Mesenteric fat pad (tissue), 1 donor: Measurements from ENCODE around the gene DNA2. TPM values are rescaled to one million over a fixed set of nuclear protein-coding genes. Genes with fewer than 3 reads are reported as not detected.
A peak's percentile ranks its signal among the peaks of the same experiment; 100 is the strongest.

Experiments
- DNase-seq: peaks from one replicate; pipeline ENCODE4 v3.0.0-alpha.2; 2020; ENCODE audit warnings: low spot score
- total RNA-seq: library from RNA; stranded (reverse); fragmentation: NEBNext Ultra II Directional; extraction: Animal tissue kit (Norgen Biotek cat#: 25700); gene quantifications from one replicate; pipeline ENCODE4 v1.2.1, GENCODE V29; 2021
- donor health status: DM: yes; HTN: yes; CAD: no.

Gene DNA2
- total RNA-seq, 1 donor from 2014 or later: 3.8 TPM

GRCh38 chr10:68446179-68446578 is 25.6 kb downstream of the DNA2 start:
- DNase-seq: no peak

- DNase-seq: no peak
These were observed 28.8 kb downstream of the DNA2 start for GRCh38 chr10:68442971-68443370.

- no peak for DNase-seq
These were observed 30.9 kb downstream of the DNA2 start for GRCh38 chr10:68440898-68441297.

GRCh38 chr10:68435803-68436202 is 36.0 kb downstream of the DNA2 start:
- no peak for DNase-seq

- DNase-seq: no peak
These were observed 37.1 kb downstream of the DNA2 start for GRCh38 chr10:68434657-68435056.

GRCh38 chr10:68428396-68429104 is 43.2 kb downstream of the DNA2 start:
- no peak for DNase-seq

- DNase-seq: peak; percentile 76
These were observed 47.2 kb downstream of the DNA2 start for GRCh38 chr10:68424454-68425014.

- DNase-seq: peak; percentile 45
These were observed 48.3 kb downstream of the DNA2 start for GRCh38 chr10:68423522-68423921.

GRCh38 chr10:68419376-68419775 is 52.4 kb downstream of the DNA2 start:
- DNase-seq: no peak

GRCh38 chr10:68408898-68409518 is 62.8 kb downstream of the DNA2 start:
- DNase-seq: no peak

- peak; percentile 93 for DNase-seq
These were observed 64.8 kb downstream of the DNA2 start, which contains the start of gene RUFY2 for GRCh38 chr10:68406815-68407548. Gene RUFY2 (minus strand): TSS chr10:68407277. CDS start chr10:68407189, 88 bp downstream.

- DNase-seq: no peak
These were observed 65.5 kb downstream of the DNA2 start for GRCh38 chr10:68406111-68406814.

GRCh38 chr10:68403701-68404100 is 68.1 kb downstream of the DNA2 start:
- no peak for DNase-seq

- DNase-seq: no peak
These were observed 69.5 kb downstream of the DNA2 start for GRCh38 chr10:68402276-68402675.

GRCh38 chr10:68397005-68397404 is 74.8 kb downstream of the DNA2 start:
- DNase-seq: no peak

- DNase-seq: no peak
These were observed 86.0 kb downstream of the DNA2 start for GRCh38 chr10:68385740-68386139.

GRCh38 chr10:68371604-68372003 is 100.2 kb downstream of the DNA2 start:
- DNase-seq: no peak

GRCh38 chr10:68367121-68367520 is 104.7 kb downstream of the DNA2 start:
- DNase-seq: no peak

- DNase-seq: no peak
These were observed 105.2 kb downstream of the DNA2 start for GRCh38 chr10:68366600-68366999.

- DNase-seq: no peak
These were observed 106.2 kb downstream of the DNA2 start for GRCh38 chr10:68365611-68366010.
